ENCODE data around the gene ITPK1.
A peak's percentile ranks its signal among the peaks of the same experiment; 100 is the strongest.
"Not testable (repeated sequence)": the region's sequence is repeated elsewhere in the genome, so short reads cannot be mapped to it uniquely, and the experiment has no call there.

Gene ITPK1

GRCh38 chr14:93135399-93135798, 19.7 kb upstream of the ITPK1 start:
- no peak overlapping the region for H2BK15ac ChIP-seq (replicated peaks; ENCODE audit: low read depth)
- no peaks in the 10 kb centered on the region for H3K79me2 ChIP-seq (ENCODE audit: control insufficient read depth, insufficient read depth, low read length)
- H2BK5ac ChIP-seq (ENCODE audit: low read length) = no peak overlapping the region
- no peak overlapping the region for H3K23ac ChIP-seq (ENCODE audit: low read length)
- no peak overlapping the region for H2AK5ac ChIP-seq (ENCODE audit: low read length)
- no peak overlapping the region for H3K4me3 ChIP-seq (ENCODE audit: low read length)
- no peaks in the 10 kb centered on the region for H3K79me1 ChIP-seq (ENCODE audit: low read length)
- H2BK120ac ChIP-seq (ENCODE audit: low read depth, low read length) = no peak overlapping the region
- H4K5ac ChIP-seq (ENCODE audit: low read length) = no peak overlapping the region
- H4K8ac ChIP-seq (ENCODE audit: low read depth, low read length) = no peak overlapping the region
- WGBS (ENCODE audit: extremely low coverage, insufficient coverage, low lambda C conversion rate) = no CpG with 5 or more reads among the region's 5 CpGs
- no peak overlapping the region for H3K4me2 ChIP-seq (ENCODE audit: low read length)
- no peak overlapping the region for H3K4ac ChIP-seq (ENCODE audit: low read depth, low read length)
- H3K36me3 ChIP-seq (ENCODE audit: control insufficient read depth, insufficient read depth, low read length) = no peaks in the 10 kb centered on the region
- no peaks in the 10 kb centered on the region for H3K4me1 ChIP-seq (ENCODE audit: control insufficient read depth, low read depth, low read length)
- no peak overlapping the region for H3K18ac ChIP-seq (ENCODE audit: low read length)
- no peaks in the 10 kb centered on the region for H3K27me3 ChIP-seq (ENCODE audit: insufficient read depth, low read length, poor library complexity)
- no peak overlapping the region for H3K9ac ChIP-seq (ENCODE audit: low read length)
- no peak for DNase-seq
- H3K56ac ChIP-seq (ENCODE audit: low read length) = no peak overlapping the region
- no peak overlapping the region for H3K27ac ChIP-seq (ENCODE audit: low read depth, low read length)

GRCh38 chr14:93133464-93133863, 17.7 kb upstream of the ITPK1 start:
- Histone ChIP-seq H3K4ac (ENCODE audit: low read depth, low read length) (no peak overlapping the region), H3K56ac (ENCODE audit: low read length) (no peak overlapping the region), H3K4me1 (ENCODE audit: control insufficient read depth, low read depth, low read length) (no peaks in the 10 kb centered on the region), H3K27ac (ENCODE audit: low read depth, low read length) (no peak overlapping the region), H2AK5ac (ENCODE audit: low read length) (no peak overlapping the region), H3K4me2 (ENCODE audit: low read length) (no peak overlapping the region), H3K36me3 (ENCODE audit: control insufficient read depth, insufficient read depth, low read length) (no peaks in the 10 kb centered on the region), H3K27me3 (ENCODE audit: insufficient read depth, low read length, poor library complexity) (no peaks in the 10 kb centered on the region), H4K8ac (ENCODE audit: low read depth, low read length) (no peak overlapping the region), H3K79me1 (ENCODE audit: low read length) (no peaks in the 10 kb centered on the region), H3K4me3 (ENCODE audit: low read length) (no peak overlapping the region), H3K18ac (ENCODE audit: low read length) (no peak overlapping the region), H3K79me2 (ENCODE audit: control insufficient read depth, insufficient read depth, low read length) (no peaks in the 10 kb centered on the region), H2BK120ac (ENCODE audit: low read depth, low read length) (no peak overlapping the region), H3K23ac (ENCODE audit: low read length) (no peak overlapping the region), H2BK15ac (replicated peaks; ENCODE audit: low read depth) (no peak overlapping the region), H4K5ac (ENCODE audit: low read length) (no peak overlapping the region), H2BK5ac (ENCODE audit: low read length) (no peak overlapping the region), H3K9ac (ENCODE audit: low read length) (no peak overlapping the region)
- DNase-seq = no peak
- no CpG with 5 or more reads among the region's 8 CpGs for WGBS (ENCODE audit: extremely low coverage, insufficient coverage, low lambda C conversion rate)

- no peaks in the 10 kb centered on the region for H3K4me1 ChIP-seq (ENCODE audit: control insufficient read depth, low read depth, low read length)
- no peak overlapping the region for H4K5ac ChIP-seq (ENCODE audit: low read length)
- no peak overlapping the region for H3K23ac ChIP-seq (ENCODE audit: low read length)
- no peak overlapping the region for H3K4me2 ChIP-seq (ENCODE audit: low read length)
- H4K8ac ChIP-seq (ENCODE audit: low read depth, low read length) = no peak overlapping the region
- H3K9ac ChIP-seq (ENCODE audit: low read length) = no peak overlapping the region
- no peak overlapping the region for H3K18ac ChIP-seq (ENCODE audit: low read length)
- H2BK120ac ChIP-seq (ENCODE audit: low read depth, low read length) = no peak overlapping the region
- H3K4ac ChIP-seq (ENCODE audit: low read depth, low read length) = no peak overlapping the region
- H3K27me3 ChIP-seq (ENCODE audit: insufficient read depth, low read length, poor library complexity) = no peaks in the 10 kb centered on the region
- H3K79me2 ChIP-seq (ENCODE audit: control insufficient read depth, insufficient read depth, low read length) = no peaks in the 10 kb centered on the region
- no peak overlapping the region for H3K56ac ChIP-seq (ENCODE audit: low read length)
- H2AK5ac ChIP-seq (ENCODE audit: low read length) = no peak overlapping the region
- WGBS (ENCODE audit: extremely low coverage, insufficient coverage, low lambda C conversion rate) = no CpG with 5 or more reads among the region's 8 CpGs
- H2BK15ac ChIP-seq (replicated peaks; ENCODE audit: low read depth) = no peak overlapping the region
- no peaks in the 10 kb centered on the region for H3K36me3 ChIP-seq (ENCODE audit: control insufficient read depth, insufficient read depth, low read length)
- H3K79me1 ChIP-seq (ENCODE audit: low read length) = no peaks in the 10 kb centered on the region
- no peak overlapping the region for H3K27ac ChIP-seq (ENCODE audit: low read depth, low read length)
- H3K4me3 ChIP-seq (ENCODE audit: low read length) = no peak overlapping the region
- peak; percentile 47 for DNase-seq
- no peak overlapping the region for H2BK5ac ChIP-seq (ENCODE audit: low read length)
These were observed 16.8 kb upstream of the ITPK1 start for GRCh38 chr14:93132472-93133065.

GRCh38 chr14:93131257-93131820, 15.6 kb upstream of the ITPK1 start:
- not testable (repeated sequence) for DNase-seq; H3K36me3 ChIP-seq (ENCODE audit: control insufficient read depth, insufficient read depth, low read length); H3K56ac ChIP-seq (ENCODE audit: low read length); H3K27me3 ChIP-seq (ENCODE audit: insufficient read depth, low read length, poor library complexity); H3K18ac ChIP-seq (ENCODE audit: low read length); H3K79me2 ChIP-seq (ENCODE audit: control insufficient read depth, insufficient read depth, low read length); H3K9ac ChIP-seq (ENCODE audit: low read length); H3K23ac ChIP-seq (ENCODE audit: low read length); H4K5ac ChIP-seq (ENCODE audit: low read length); H3K4me3 ChIP-seq (ENCODE audit: low read length); H2BK5ac ChIP-seq (ENCODE audit: low read length); H2BK120ac ChIP-seq (ENCODE audit: low read depth, low read length); H3K4ac ChIP-seq (ENCODE audit: low read depth, low read length); H3K27ac ChIP-seq (ENCODE audit: low read depth, low read length); H2BK15ac ChIP-seq (replicated peaks; ENCODE audit: low read depth); H3K4me2 ChIP-seq (ENCODE audit: low read length); H3K79me1 ChIP-seq (ENCODE audit: low read length); H2AK5ac ChIP-seq (ENCODE audit: low read length); H4K8ac ChIP-seq (ENCODE audit: low read depth, low read length); H3K4me1 ChIP-seq (ENCODE audit: control insufficient read depth, low read depth, low read length)
- WGBS (ENCODE audit: extremely low coverage, insufficient coverage, low lambda C conversion rate) = no CpG with 5 or more reads among the region's 5 CpGs

GRCh38 chr14:93128725-93129459, 13.2 kb upstream of the ITPK1 start:
- Histone ChIP-seq H2BK120ac (ENCODE audit: low read depth, low read length) (no peak overlapping the region), H3K79me2 (ENCODE audit: control insufficient read depth, insufficient read depth, low read length) (no peaks in the 10 kb centered on the region), H3K23ac (ENCODE audit: low read length) (no peak overlapping the region), H3K27ac (ENCODE audit: low read depth, low read length) (no peak overlapping the region), H3K4ac (ENCODE audit: low read depth, low read length) (no peak overlapping the region), H2BK5ac (ENCODE audit: low read length) (no peak overlapping the region), H4K8ac (ENCODE audit: low read depth, low read length) (no peak overlapping the region), H4K5ac (ENCODE audit: low read length) (no peak overlapping the region), H3K18ac (ENCODE audit: low read length) (no peak overlapping the region), H3K56ac (ENCODE audit: low read length) (no peak overlapping the region), H3K4me3 (ENCODE audit: low read length) (no peak overlapping the region), H3K79me1 (ENCODE audit: low read length) (no peaks in the 10 kb centered on the region), H3K4me2 (ENCODE audit: low read length) (no peak overlapping the region), H3K9ac (ENCODE audit: low read length) (no peak overlapping the region), H2BK15ac (replicated peaks; ENCODE audit: low read depth) (no peak overlapping the region), H3K4me1 (ENCODE audit: control insufficient read depth, low read depth, low read length) (no peaks in the 10 kb centered on the region), H3K36me3 (ENCODE audit: control insufficient read depth, insufficient read depth, low read length) (no peaks in the 10 kb centered on the region), H2AK5ac (ENCODE audit: low read length) (no peak overlapping the region), H3K27me3 (ENCODE audit: insufficient read depth, low read length, poor library complexity) (no peaks in the 10 kb centered on the region)
- no peak for DNase-seq
- WGBS (ENCODE audit: extremely low coverage, insufficient coverage, low lambda C conversion rate) = no CpG with 5 or more reads among the region's 3 CpGs
